ENCODE data around the gene CAPN5. TPM values are rescaled to one million over a fixed set of nuclear protein-coding genes. Genes with fewer than 3 reads are reported as not detected.

CAPN5 gene
- total and polyA plus RNA-seq, 4 donors: 6.5 to 25.8 (median 18.2) TPM

- H3K27me3 ChIP-seq (ENCODE audit: control insufficient read depth in 4 of 4, insufficient read depth in 4 of 4, low read length in 3 of 4): no peaks in the 10 kb centered on the region
- TF ChIP-seq ZBTB33 (IDR thresholded peaks at IDR 0.05): no peak
- no peak for TF ChIP-seq MAX (IDR thresholded peaks at IDR 0.05)
- no peak for TF ChIP-seq FOXA2 (IDR thresholded peaks at IDR 0.05)
- no peak for TF ChIP-seq TAF1 (conservative IDR thresholded peaks at IDR 0.05)
- no peak for TF ChIP-seq CTCF (IDR thresholded peaks at IDR 0.05; ENCODE audit: low read depth, low read length, missing input control)
- TF ChIP-seq HNF4G (IDR thresholded peaks at IDR 0.05): no peak
- TF ChIP-seq RAD21 (IDR thresholded peaks at IDR 0.05): no peak
- no peak for TF ChIP-seq REST (IDR thresholded peaks at IDR 0.05)
- no peak for TF ChIP-seq YY1 (IDR thresholded peaks at IDR 0.05)
- no peak for TF ChIP-seq ATF3 (IDR thresholded peaks at IDR 0.05)
- TF ChIP-seq JUND (IDR thresholded peaks at IDR 0.05): no peak
- no peak for TF ChIP-seq FOXA1 (IDR thresholded peaks at IDR 0.05)
- no peak for TF ChIP-seq SP1 (IDR thresholded peaks at IDR 0.05)
- no peak for TF ChIP-seq RXRA (IDR thresholded peaks at IDR 0.05)
- no peak for TF ChIP-seq HNF4A (conservative IDR thresholded peaks at IDR 0.05)
- TF ChIP-seq NR2F2 (IDR thresholded peaks at IDR 0.05): no peak
- no peak for TF ChIP-seq EGR1 (IDR thresholded peaks at IDR 0.05; ENCODE audit: low read depth in 2 of 2)
- no peak for TF ChIP-seq GABPA (IDR thresholded peaks at IDR 0.05 in 1 of 2, conservative IDR thresholded peaks at IDR 0.05 in 1 of 2)
- no peak overlapping the region for H3K9ac ChIP-seq (ENCODE audit: low read depth in 1 of 2, low read length in 2 of 2)
- H3K4me1 ChIP-seq (ENCODE audit: control insufficient read depth in 4 of 4, insufficient read depth in 4 of 4, low read length in 3 of 4): peaks cover 8 to 41% (median 27%) of the 10 kb centered on the region in 4 donors
- peak overlapping the region; percentile 66 to 77 for H3K27ac ChIP-seq (ENCODE audit: low read depth in 1 of 2, low read length in 2 of 2)
- DNase-seq (ENCODE audit: low spot score): no peak
- no peak overlapping the region for H3K4me3 ChIP-seq (ENCODE audit: low read depth in 1 of 3, low read length in 3 of 3)
- 76% methylated on average over 4 of the region's 4 CpGs for WGBS
- H3K9me3 ChIP-seq (ENCODE audit: control insufficient read depth in 4 of 4, low read length in 3 of 4): peaks cover 0 to 8% (median under 1%) of the 10 kb centered on the region in 4 donors
- no peaks in the 10 kb centered on the region for H3K36me3 ChIP-seq (ENCODE audit: control insufficient read depth in 4 of 4, insufficient read depth in 3 of 4, low read depth in 1 of 4, low read length in 3 of 4)
Observed at GRCh38 chr11:77060234-77060633, 6.5 kb upstream of the CAPN5 start.

Data from liver (tissue), 9 donors.